Breast epithelium (tissue), 4 donors: ENCODE results near the gene FTMT. TPM values are rescaled to one million over a fixed set of nuclear protein-coding genes. Genes with fewer than 3 reads are reported as not detected.

ENCODE experiments used
- DNase-seq, 2 donors: peaks; one replicate each; pipeline ENCODE4 v3.0.0-alpha.2; 2019; ENCODE audit warnings: low spot score in 2 of 2
- H3K27ac ChIP-seq, 2 donors: fragments of 200-600 bp; sonication (generic) in 1 of 2; one replicate each; pipeline ENCODE4 v1.5.1; 2016 to 2019; ENCODE audit warnings: mild to moderate bottlenecking in 1 of 2
- H3K27me3 ChIP-seq, 2 donors: fragments of 200-600 bp; sonication (generic) in 1 of 2; one replicate each; pipeline versions ENCODE4 v1.5.1 to v1.6.0; 2017 to 2019; ENCODE audit warnings: control low read depth in 1 of 2, mild to moderate bottlenecking in 1 of 2
- H3K36me3 ChIP-seq: fragments of 200-600 bp; one replicate; pipeline ENCODE4 v1.5.1; 2019
- H3K4me1 ChIP-seq, 2 donors: fragments of 200-600 bp; sonication (generic); one replicate each; pipeline ENCODE4 v1.5.1; 2016 to 2019; ENCODE audit warnings: control low read depth in 1 of 2
- H3K4me3 ChIP-seq, 3 donors: fragments of 200-600 bp; sonication (generic); 1 replicate in 2 of 3; 2 replicates in 1 of 3; pipeline ENCODE4 v1.5.1; 2016 to 2019; ENCODE audit warnings: mild to moderate bottlenecking in 3 of 3, moderate library complexity in 2 of 3
- H3K9me3 ChIP-seq, 2 donors: fragments of 200-600 bp; sonication (generic) in 1 of 2; one replicate each; pipeline ENCODE4 v1.5.1; 2016 to 2019; ENCODE audit warnings: control low read depth in 1 of 2
- CTCF ChIP-seq, 3 donors: fragments of 450-650 bp; IDR thresholded peaks; one replicate each; pipeline ENCODE4 v1.5.1; 2016 to 2017; ENCODE audit warnings: antibody characterized with exemption in 3 of 3, mild to moderate bottlenecking in 3 of 3, moderate library complexity in 3 of 3
- POLR2A ChIP-seq: fragments of 450-650 bp; IDR thresholded peaks from one replicate; pipeline ENCODE4 v1.6.1; 2016; ENCODE audit warnings: antibody characterized with exemption, mild to moderate bottlenecking, moderate library complexity
- POLR2AphosphoS5 ChIP-seq, 3 donors: sonication (generic); formaldehyde crosslinking; IDR thresholded peaks; one replicate each; pipeline ENCODE4 v1.6.1; 2017; ENCODE audit warnings: antibody characterized with exemption in 3 of 3
- intact Hi-C: fragments of 100-400 bp; cut with DNase I; formaldehyde crosslinking; loops from one replicate; pipeline ENCODE4 v1.15.1; 2023; ENCODE audit warnings: low total_unique reads
- total RNA-seq, 3 donors: library from RNA; depleted of rRNA; stranded (reverse); fragments of >200 nt; gene quantifications; one replicate each; pipeline ENCODE4 v1.1.0, GENCODE V29; 2016

FTMT gene
- total RNA-seq, 3 donors from 2014 or later: 0.44 TPM; not detected in 2

- Histone ChIP-seq H3K27me3 (no peaks in the 10 kb centered on the region), H3K4me1 (no peaks in the 10 kb centered on the region), H3K27ac (no peak overlapping the region), H3K36me3 (no peaks in the 10 kb centered on the region), H3K9me3 (no peaks in the 10 kb centered on the region), H3K4me3 (no peak overlapping the region)
- TF ChIP-seq POLR2A (no peak), POLR2AphosphoS5 (IDR thresholded peaks at IDR 0.05) (no peak), CTCF (IDR thresholded peaks at IDR 0.05) (no peak)
- no peak for DNase-seq
- intact Hi-C loops: no loop called here
Observed at GRCh38 chr5:121885630-121886029, 33.9 kb downstream of the FTMT start.

GRCh38 chr5:121887727-121888126 is 36.0 kb downstream of the FTMT start:
- Histone ChIP-seq H3K27ac (no peak overlapping the region), H3K4me1 (no peaks in the 10 kb centered on the region), H3K27me3 (no peaks in the 10 kb centered on the region), H3K9me3 (no peaks in the 10 kb centered on the region), H3K36me3 (no peaks in the 10 kb centered on the region), H3K4me3 (no peak overlapping the region)
- no peak for DNase-seq
- TF ChIP-seq POLR2A: no peak
- TF ChIP-seq CTCF (IDR thresholded peaks at IDR 0.05): no peak
- TF ChIP-seq POLR2AphosphoS5 (IDR thresholded peaks at IDR 0.05): no peak
- intact Hi-C loops: no loop called here

DNA sequence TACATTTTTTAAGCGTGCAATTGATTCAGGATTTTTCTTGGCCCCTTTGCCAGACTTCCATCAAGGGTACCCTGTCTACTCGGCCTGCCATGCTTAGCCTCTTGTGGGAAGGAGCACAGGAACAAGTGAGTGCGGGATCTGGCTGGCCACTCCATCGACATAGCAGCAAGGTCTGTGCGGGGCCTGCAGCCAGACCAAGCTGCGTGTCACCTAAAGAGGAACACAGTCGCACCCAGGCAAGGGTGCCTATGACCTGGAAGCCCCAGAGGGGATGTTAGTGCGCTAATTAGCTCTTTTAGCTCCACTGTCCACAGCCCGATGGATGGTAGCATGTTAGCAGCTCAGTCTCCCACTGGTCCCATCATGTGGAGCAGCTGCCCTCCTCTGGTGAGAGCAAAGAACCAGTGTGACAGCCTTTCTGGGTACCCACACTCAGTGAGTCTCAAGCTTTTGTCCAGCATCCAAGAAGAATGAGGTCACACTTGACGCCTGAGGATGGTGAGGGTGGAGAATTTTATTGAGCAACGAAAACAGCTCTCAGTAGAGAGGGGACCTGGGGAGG is 38.7 kb downstream of the FTMT start:
- intact Hi-C loops: no loop called here
- Histone ChIP-seq H3K27me3 (no peaks in the 10 kb centered on the region), H3K9me3 (no peaks in the 10 kb centered on the region), H3K4me1 (no peaks in the 10 kb centered on the region), H3K36me3 (no peaks in the 10 kb centered on the region), H3K4me3 (no peak overlapping the region), H3K27ac (no peak overlapping the region)
- DNase-seq: no peak
- TF ChIP-seq POLR2A (no peak), POLR2AphosphoS5 (IDR thresholded peaks at IDR 0.05) (no peak), CTCF (IDR thresholded peaks at IDR 0.05) (no peak)

GRCh38 chr5:121897341-121897740 is 45.7 kb downstream of the FTMT start:
- Histone ChIP-seq H3K36me3 (no peaks in the 10 kb centered on the region), H3K9me3 (no peaks in the 10 kb centered on the region), H3K4me3 (no peak overlapping the region), H3K27me3 (no peaks in the 10 kb centered on the region), H3K27ac (no peak overlapping the region), H3K4me1 (no peaks in the 10 kb centered on the region)
- intact Hi-C loops: no loop called here
- DNase-seq: no peak
- no peak for TF ChIP-seq CTCF (IDR thresholded peaks at IDR 0.05)
- TF ChIP-seq POLR2AphosphoS5 (IDR thresholded peaks at IDR 0.05): no peak
- TF ChIP-seq POLR2A: no peak

GRCh38 chr5:121899346-121899745 is 47.7 kb downstream of the FTMT start:
- no peaks in the 10 kb centered on the region for H3K27me3 ChIP-seq
- intact Hi-C loops: no loop called here
- no peak for DNase-seq
- H3K27ac ChIP-seq: no peak overlapping the region
- no peak overlapping the region for H3K4me3 ChIP-seq
- H3K9me3 ChIP-seq: no peaks in the 10 kb centered on the region
- H3K36me3 ChIP-seq: no peaks in the 10 kb centered on the region
- TF ChIP-seq POLR2A: no peak
- no peak for TF ChIP-seq CTCF (IDR thresholded peaks at IDR 0.05)
- no peak for TF ChIP-seq POLR2AphosphoS5 (IDR thresholded peaks at IDR 0.05)
- no peaks in the 10 kb centered on the region for H3K4me1 ChIP-seq

Other genes starting within 250 kb of the FTMT start
- gene SRFBP1, start 110.1 kb downstream of the FTMT start, total RNA-seq: 10 to 100 TPM; 16.8 to 32.8 (median 21.3) TPM
- 100 to 1,000 TPM in 1 of 3 donors, 10 to 100 TPM in 2; 22.4 to 162 (median 35.4) TPM for gene LOX, start 226.4 kb downstream of the FTMT start, total RNA-seq